Testis (tissue), 3 donors: ENCODE data around the gene TOP3A. TPM values are rescaled to one million over a fixed set of nuclear protein-coding genes. Genes with fewer than 3 reads are reported as not detected.
A peak's percentile ranks its signal among the peaks of the same experiment; 100 is the strongest.

ENCODE experiments used
- DNase-seq: peaks from one replicate; pipeline ENCODE4 v3.0.0-alpha.2; 2019
- H3K27ac ChIP-seq, 2 donors: fragments of 200-600 bp; sonication (generic); one replicate each; pipeline ENCODE4 v1.5.1; 2019
- H3K27me3 ChIP-seq: fragments of 200-600 bp; sonication (generic); one replicate; pipeline ENCODE4 v1.5.1; 2019
- H3K36me3 ChIP-seq: fragments of 200-600 bp; sonication (generic); one replicate; pipeline ENCODE4 v1.5.1; 2017; ENCODE audit warnings: low read depth; ENCODE audit errors: missing control alignments
- H3K4me1 ChIP-seq: fragments of 200-600 bp; sonication (generic); one replicate; pipeline ENCODE4 v1.5.1; 2019
- H3K4me3 ChIP-seq, 2 donors: fragments of 200-600 bp; sonication (generic); one replicate each; pipeline ENCODE4 v1.5.1; 2017 to 2019
- H3K9me3 ChIP-seq: fragments of 200-600 bp; sonication (generic); one replicate; pipeline ENCODE4 v1.5.1; 2017
- CTCF ChIP-seq, 3 experiments: fragments of 450-650 bp in 2 of 3; fragments of 200-600 bp in 1 of 3; sonication (generic) in 1 of 3; IDR thresholded peaks; one replicate each; pipeline ENCODE4 v1.5.1; 2016 to 2019; ENCODE audit warnings: antibody characterized with exemption in 3 of 3, mild to moderate bottlenecking in 2 of 3, moderate library complexity in 1 of 3
- POLR2A ChIP-seq: fragments of 450-650 bp; IDR thresholded peaks from one replicate; pipeline ENCODE4 v1.6.1; 2017; ENCODE audit warnings: antibody characterized with exemption, mild to moderate bottlenecking, moderate library complexity
- WGBS, 2 donors: methylation state at CpG; one replicate each; pipeline ENCODE4 v1.1.5; 2018; 5-methylcytosine and 5-hydroxymethylcytosine counted together
- intact Hi-C: fragments of 100-400 bp; cut with DNase I; formaldehyde crosslinking; loops from one replicate; pipeline ENCODE4 v1.15.1; 2023; ENCODE audit warnings: low total_unique reads
- polyA plus RNA-seq: library from polyadenylated mRNA; stranded (reverse); fragments of 350-450 nt; fragmentation: Illumina TruSeq; extraction: RNeasy Lipid Tissue Mini Kit (QIAGEN cat#74804); gene quantifications from one replicate; pipeline ENCODE4 v1.2.3, GENCODE V29; 2014; ENCODE audit warnings: low read depth, low replicate concordance; ENCODE audit not compliant: insufficient read depth
- total RNA-seq, 2 donors: library from RNA; depleted of rRNA; stranded (reverse); fragments of >200 nt; gene quantifications; one replicate each; pipeline ENCODE4 v1.2.3, GENCODE V29; 2016

Gene TOP3A
- total and polyA plus RNA-seq, 3 donors from 2014 or later = 34.0 to 97.9 (median 56.9) TPM

- WGBS, 2 donors = 91 to 95% methylated on average over 2 of the region's 2 CpGs
- Histone ChIP-seq H3K4me3 (no peak overlapping the region), H3K27me3 (no peaks in the 10 kb centered on the region), H3K36me3 (no peaks in the 10 kb centered on the region), H3K4me1 (peaks cover 19% of the 10 kb centered on the region), H3K9me3 (no peaks in the 10 kb centered on the region), H3K27ac (no peak overlapping the region)
- DNase-seq = no peak
- intact Hi-C loops = loop anchor here (10.0 kb wide), 1 partner anchor 61 kb away; the partner anchor contains the start of gene MIEF2
- TF ChIP-seq CTCF (IDR thresholded peaks at IDR 0.05) = no peak
- no peak for TF ChIP-seq POLR2A
Observed at GRCh38 chr17:18326039-18326438, 11.2 kb upstream of the TOP3A start.

- H3K4me3 ChIP-seq = no peak overlapping the region
- TF ChIP-seq POLR2A (no peak), CTCF (IDR thresholded peaks at IDR 0.05) (no peak)
- WGBS, 2 donors = 80 to 90% methylated on average over 25 to 27 of the region's 27 CpGs
- H3K36me3 ChIP-seq = no peaks in the 10 kb centered on the region
- H3K27me3 ChIP-seq = no peaks in the 10 kb centered on the region
- peak; percentile 38 for DNase-seq
- intact Hi-C loops = loop anchor here (10.0 kb wide), 1 partner anchor 60 kb away; the partner anchor contains the start of gene MIEF2
- H3K27ac ChIP-seq = no peak overlapping the region
- H3K9me3 ChIP-seq = no peaks in the 10 kb centered on the region
- peaks cover 29% of the 10 kb centered on the region for H3K4me1 ChIP-seq
Observed at GRCh38 chr17:18324140-18325050, 9.6 kb upstream of the TOP3A start.

GRCh38 chr17:18323507-18324139 lies 8.8 kb upstream of the TOP3A start:
- WGBS, 2 donors = 87 to 94% methylated on average over 14 to 16 of the region's 16 CpGs
- Histone ChIP-seq H3K27ac (no peak overlapping the region), H3K4me1 (peaks cover 37% of the 10 kb centered on the region), H3K9me3 (no peaks in the 10 kb centered on the region), H3K27me3 (no peaks in the 10 kb centered on the region), H3K4me3 (no peak overlapping the region), H3K36me3 (no peaks in the 10 kb centered on the region)
- intact Hi-C loops = loop anchor here (10.0 kb wide), 1 partner anchor 59 kb away; the partner anchor contains the start of gene MIEF2
- no peak for DNase-seq
- TF ChIP-seq CTCF (IDR thresholded peaks at IDR 0.05) (no peak), POLR2A (no peak)

- 53 to 67% methylated on average over 3 of the region's 3 CpGs for WGBS, 2 donors
- no peaks in the 10 kb centered on the region for H3K27me3 ChIP-seq
- no peak overlapping the region for H3K27ac ChIP-seq
- no peaks in the 10 kb centered on the region for H3K9me3 ChIP-seq
- intact Hi-C loops = loop anchor here (10.0 kb wide), 1 partner anchor 58 kb away; the partner anchor contains the start of gene MIEF2
- DNase-seq = no peak
- H3K4me1 ChIP-seq = peaks cover 43% of the 10 kb centered on the region
- no peak overlapping the region for H3K4me3 ChIP-seq
- no peak for TF ChIP-seq CTCF (IDR thresholded peaks at IDR 0.05)
- TF ChIP-seq POLR2A = no peak
- H3K36me3 ChIP-seq = no peaks in the 10 kb centered on the region
Observed at GRCh38 chr17:18323007-18323406, 8.2 kb upstream of the TOP3A start.
